Activated CD4-positive, CD25-positive, alpha-beta regulatory T cell (primary cell): ENCODE measurements around the gene PPP1R15A.
"Not testable (repeated sequence)": the region's sequence is repeated elsewhere in the genome, so short reads cannot be mapped to it uniquely, and the experiment has no call there.

Experiments used
- DNase-seq, 4 experiments: peaks; one replicate each; lab custom pipeline; 2025; lab: John Stamatoyannopoulos, UW

Gene PPP1R15A

GRCh38 chr19:48859711-48860572 is 12.3 kb upstream of the PPP1R15A start:
- DNase-seq: no peak

- DNase-seq: no peak
These were observed 10.9 kb upstream of the PPP1R15A start for GRCh38 chr19:48861313-48861712.

GRCh38 chr19:48862827-48863226 is 9.4 kb upstream of the PPP1R15A start:
- DNase-seq: no peak

GRCh38 chr19:48866692-48867091 is 5.5 kb upstream of the PPP1R15A start:
- DNase-seq: no peak

DNA sequence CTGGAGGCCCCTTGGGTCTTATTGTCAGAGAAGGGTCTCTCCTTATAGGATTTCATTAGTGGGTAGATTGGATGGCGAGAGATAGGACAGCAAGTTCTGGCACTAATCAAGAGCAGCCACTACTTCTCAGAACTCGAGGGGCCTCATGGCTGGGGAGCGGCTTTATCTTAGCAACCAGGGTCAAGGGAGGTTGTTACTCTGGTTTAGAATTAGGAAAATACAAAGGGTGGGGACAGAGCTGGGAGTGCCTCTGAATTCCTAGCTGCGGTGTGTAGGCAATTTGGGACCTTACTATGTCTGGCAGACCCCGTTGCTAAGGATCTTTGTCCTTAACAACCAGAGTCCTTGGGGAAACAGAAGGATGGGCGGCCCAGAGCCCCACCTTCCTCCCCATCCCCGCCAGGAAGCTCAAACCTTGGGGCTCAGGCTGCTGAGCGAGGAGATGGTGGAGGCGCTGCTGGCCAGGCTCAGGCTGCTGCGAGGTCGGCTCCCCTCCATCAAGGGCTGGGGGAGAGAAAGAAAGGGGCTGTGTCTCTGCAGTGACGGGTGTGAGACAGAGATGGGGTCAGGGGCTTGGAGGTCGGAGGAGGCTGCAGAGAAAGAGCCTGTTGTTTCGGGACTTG is 5.0 kb upstream of the PPP1R15A start:
- DNase-seq: no peak

- DNase-seq: no peak
These were observed 4.5 kb upstream of the PPP1R15A start for GRCh38 chr19:48867746-48868113.

DNA sequence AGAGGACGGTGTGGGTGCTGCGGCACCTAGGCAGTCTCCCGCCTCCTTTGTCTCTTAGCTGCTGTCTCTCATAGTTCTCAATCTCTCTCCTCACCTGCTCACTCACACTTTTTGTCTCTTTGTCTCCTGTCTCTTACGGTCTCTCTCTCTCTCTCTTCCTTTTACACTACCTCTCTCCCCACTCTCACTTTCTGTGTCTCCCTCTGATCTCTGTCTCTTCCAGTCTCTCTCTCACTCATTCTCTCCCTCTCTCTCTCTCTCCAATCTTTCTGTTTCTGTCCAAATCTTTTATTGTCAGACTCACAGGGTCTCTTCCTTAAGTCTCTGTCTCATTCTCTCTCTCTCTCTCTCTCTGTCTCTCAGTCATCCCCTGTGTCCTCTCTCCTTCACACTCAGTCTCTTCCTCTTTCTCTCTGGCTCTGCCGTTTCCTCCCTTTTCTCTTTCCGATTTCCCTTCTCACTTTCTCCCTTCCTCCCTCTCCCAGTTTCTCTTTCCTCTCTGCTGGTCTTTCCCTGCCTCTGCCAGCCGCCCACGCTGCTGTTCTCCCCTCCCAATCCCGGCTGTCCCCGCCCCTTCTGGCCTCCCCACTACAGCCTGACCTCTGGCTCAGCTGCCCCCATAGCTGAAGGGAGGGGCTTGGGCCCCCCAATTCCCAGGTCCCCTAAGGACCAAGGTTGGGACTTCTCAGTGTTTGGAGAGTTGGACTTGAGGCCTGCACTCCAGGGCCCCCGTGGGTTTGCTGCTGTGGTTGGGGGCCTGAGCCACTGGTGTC is 3.9 kb upstream of the PPP1R15A start, which contains the start of gene PLEKHA4:
TSS of gene PLEKHA4 (minus strand) at position 504 of the 773 bp plus-strand sequence. CDS start 997 bp downstream, outside the sequence.
- no peak for DNase-seq

DNA sequence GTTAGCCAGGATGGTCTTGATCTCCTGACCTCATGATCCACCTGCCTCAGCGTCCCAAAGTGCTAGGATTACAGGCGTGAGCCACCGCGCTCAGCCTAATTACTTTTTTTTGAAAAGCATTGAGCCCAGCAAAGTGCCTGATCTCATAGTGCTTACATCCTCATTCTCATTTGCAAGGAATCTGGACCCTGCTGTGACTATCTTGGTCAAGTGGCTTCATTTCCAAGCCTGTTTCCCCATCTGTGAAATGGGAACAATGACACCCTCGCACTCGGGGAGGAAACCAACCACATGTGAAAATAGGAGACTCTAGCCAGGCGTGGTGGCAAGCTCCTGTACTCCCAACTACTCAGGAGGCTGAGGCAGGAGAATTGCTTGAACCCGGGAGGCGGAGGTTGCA is 2.2 kb upstream of the PPP1R15A start:
- DNase-seq: no peak

GRCh38 chr19:48871471-48872181 is 595 bp upstream of the PPP1R15A start:
- DNase-seq: not testable (repeated sequence)

DNA sequence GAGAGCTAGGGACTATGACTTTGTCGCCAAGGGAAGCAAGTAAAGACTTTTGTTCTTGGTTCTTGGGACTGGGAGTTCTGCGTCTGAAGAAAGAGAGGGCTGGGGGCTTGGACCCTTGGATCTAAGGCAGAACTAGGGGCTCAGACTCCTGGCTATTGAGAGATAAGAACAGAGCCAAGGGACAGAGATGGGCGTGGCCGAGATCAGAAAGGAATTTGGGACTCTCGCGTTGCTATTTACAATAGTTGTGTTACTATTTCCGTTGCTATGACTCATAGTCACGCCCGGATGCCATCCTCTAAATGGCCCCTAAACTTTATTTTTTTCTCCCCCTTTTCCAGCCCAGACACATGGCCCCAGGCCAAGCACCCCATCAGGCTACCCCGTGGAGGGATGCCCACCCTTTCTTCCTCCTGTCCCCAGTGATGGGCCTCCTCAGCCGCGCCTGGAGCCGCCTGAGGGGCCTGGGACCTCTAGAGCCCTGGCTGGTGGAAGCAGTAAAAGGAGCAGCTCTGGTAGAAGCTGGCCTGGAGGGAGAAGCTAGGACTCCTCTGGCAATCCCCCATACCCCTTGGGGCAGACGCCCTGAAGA is 759 bp downstream of the PPP1R15A start:
- peak; percentile 37 to 56 (median 46) for DNase-seq

DNA sequence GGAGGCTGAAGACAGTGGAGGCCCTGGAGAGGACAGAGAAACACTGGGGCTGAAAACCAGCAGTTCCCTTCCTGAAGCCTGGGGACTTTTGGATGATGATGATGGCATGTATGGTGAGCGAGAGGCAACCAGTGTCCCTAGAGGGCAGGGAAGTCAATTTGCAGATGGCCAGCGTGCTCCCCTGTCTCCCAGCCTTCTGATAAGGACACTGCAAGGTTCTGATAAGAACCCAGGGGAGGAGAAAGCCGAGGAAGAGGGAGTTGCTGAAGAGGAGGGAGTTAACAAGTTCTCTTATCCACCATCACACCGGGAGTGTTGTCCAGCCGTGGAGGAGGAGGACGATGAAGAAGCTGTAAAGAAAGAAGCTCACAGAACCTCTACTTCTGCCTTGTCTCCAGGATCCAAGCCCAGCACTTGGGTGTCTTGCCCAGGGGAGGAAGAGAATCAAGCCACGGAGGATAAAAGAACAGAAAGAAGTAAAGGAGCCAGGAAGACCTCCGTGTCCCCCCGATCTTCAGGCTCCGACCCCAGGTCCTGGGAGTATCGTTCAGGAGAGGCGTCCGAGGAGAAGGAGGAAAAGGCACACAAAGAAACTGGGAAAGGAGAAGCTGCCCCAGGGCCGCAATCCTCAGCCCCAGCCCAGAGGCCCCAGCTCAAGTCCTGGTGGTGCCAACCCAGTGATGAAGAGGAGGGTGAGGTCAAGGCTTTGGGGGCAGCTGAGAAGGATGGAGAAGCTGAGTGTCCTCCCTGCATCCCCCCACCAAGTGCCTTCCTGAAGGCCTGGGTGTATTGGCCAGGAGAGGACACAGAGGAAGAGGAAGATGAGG is 1.5 kb downstream of the PPP1R15A start:
- no peak for DNase-seq

- DNase-seq: no peak
These were observed 2.3 kb downstream of the PPP1R15A start for GRCh38 chr19:48874303-48875135.

DNA sequence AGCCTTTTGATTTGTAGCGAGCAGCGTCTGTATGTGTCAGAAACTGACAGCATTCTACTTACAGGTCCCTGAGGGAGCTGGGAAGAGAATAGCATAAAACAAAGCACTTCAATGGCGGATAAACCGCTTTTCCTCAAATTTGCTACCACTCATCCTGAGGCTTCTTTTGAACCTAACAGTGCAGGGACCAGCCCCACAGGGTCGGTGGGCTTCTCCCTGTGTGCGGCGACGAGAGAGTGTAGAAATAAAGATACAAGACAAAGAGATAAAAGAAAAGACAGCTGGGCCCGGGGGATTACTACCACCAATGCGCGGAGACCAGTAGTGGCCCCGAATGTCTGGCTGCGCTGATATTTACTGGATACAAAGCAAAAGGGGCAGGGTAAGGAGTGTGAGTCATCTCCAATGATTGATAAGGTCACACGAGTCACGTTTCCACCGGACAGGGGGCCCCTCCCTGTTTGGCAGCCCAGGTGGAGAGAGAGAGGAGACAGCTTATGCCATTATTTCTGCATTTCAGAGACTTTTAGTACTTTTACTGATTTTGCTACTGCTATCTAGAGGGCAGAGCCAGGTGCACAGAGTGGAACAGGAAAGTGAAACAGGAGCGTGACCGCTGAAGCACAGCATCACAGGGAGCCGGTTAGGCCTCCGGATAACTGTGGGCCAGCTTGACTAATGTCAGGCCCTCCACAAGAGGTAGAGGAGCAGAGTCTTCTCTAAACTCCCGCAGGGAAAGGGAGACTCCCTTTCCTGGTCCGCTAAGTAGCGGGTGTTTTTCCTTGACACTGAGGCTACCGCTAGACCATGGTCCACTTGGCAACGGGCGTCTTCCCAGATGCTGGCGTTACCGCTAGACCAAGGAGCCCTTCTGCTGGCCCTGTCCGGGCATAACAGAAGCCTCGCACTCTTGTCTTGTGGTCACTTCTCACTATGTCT is 4.1 kb downstream of the PPP1R15A start:
- DNase-seq: peak in 2 of 4 experiments; percentile 30 to 31

GRCh38 chr19:48877855-48878195 is 5.6 kb downstream of the PPP1R15A start:
- no peak for DNase-seq

DNA sequence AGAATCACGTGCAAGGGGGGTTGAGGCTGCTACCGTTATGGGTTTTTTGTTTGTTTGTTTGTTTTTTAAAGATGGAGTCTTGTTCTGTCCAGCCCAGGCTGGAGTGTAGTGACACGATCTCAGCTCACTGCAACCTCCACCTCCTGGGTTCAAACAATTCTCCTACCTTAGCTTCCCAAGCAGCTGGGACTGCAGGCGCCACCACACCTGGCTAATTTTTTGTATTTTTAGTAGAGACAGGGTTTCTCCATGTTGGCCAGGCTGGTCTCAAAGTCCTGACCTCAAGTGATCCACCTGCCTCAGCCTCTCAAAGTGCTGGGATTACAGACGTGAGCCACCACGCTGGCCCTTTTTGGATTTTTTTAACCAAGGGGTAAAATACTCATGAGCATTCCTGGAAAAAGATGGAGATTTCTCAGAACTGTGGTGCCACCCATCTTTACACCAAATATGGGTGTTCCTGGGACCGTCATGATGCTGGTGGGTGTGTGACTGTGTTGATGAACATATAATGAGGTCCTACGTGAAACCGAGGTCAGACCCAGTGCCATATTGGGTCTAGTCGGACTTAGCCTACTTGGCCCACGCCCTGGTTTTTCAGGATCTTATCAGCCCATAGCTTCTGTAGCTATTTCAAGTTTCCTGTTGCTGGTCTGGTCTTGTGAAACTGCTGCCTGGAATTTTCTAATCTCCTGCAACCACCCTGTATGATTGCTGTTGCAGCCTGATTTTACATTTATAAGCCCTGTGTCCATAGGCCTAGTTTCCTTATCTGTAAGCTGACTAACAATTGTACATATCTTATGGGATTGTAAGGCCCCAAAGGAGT is 6.2 kb downstream of the PPP1R15A start:
- DNase-seq: no peak

DNA sequence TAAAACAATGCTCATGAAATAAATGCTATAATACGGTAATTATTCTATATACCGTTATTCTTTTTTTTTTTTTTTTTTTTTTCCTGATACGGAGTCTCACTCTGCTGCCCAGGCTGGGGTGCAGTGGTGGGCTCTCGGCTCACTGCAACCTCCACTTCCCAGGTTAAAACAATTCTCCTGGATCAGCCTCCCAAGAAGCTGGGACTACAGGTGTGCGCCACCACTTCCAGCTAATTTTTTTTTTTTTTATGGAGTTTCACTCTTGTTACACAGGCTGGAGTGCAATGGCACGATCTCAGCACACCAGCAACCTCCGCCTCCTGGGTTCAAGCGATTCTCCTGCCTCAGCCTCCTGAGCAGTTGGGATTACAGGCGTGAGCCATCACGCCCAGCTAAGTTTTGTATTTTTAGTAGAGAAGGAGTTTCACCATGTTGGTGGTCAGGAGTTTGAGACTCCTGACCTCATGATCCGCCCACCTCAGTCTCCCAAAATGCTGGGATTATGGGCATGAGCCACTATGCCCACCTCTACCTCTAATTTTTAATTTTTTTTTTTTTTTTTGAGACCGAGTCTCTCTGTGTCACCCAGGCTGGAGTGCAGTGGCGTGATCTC is 6.9 kb downstream of the PPP1R15A start:
- DNase-seq: no peak

DNA sequence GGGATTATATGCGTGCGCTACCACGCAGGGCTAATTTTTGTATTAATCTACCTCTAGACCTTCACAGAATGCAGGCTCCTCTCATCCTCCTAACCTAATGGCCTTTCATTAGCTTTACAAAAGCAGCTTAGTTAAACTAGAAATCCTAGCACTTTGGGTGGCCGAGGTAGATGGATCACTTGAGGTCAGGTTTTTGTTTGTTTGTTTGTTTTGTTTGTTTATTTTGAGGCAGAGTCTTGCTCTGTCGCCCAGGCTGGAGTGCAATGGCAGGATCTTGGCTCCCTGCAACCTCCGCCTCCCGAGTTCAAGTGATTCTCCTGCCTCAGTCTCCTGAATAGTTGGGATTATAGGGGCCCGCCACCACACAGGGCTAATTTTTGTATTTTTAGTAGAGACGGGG is 7.5 kb downstream of the PPP1R15A start:
- not testable (repeated sequence) for DNase-seq
